HepG2 (cell line): ENCODE data around the gene MEAF6. TPM values are rescaled to one million over a fixed set of nuclear protein-coding genes. Genes with fewer than 3 reads are reported as not detected.

Experiments
- ATF4 ChIP-seq, 2 experiments: fragments of 450-650 bp in 1 of 2; sonication (generic) in 1 of 2; formaldehyde crosslinking; IDR thresholded peaks; 2 replicates each; pipeline versions ENCODE4 v1.5.0 to v1.8.0; 2020 to 2022; ENCODE audit warnings: mild to moderate bottlenecking in 1 of 2, missing genetic modification reagents in 1 of 2
- DNMT1 ChIP-seq: sonication (generic); formaldehyde crosslinking; IDR thresholded peaks from 2 replicates; pipeline ENCODE4 v1.5.1; 2020; ENCODE audit warnings: mild to moderate bottlenecking, missing genetic modification reagents
- ETS1 ChIP-seq: sonication (generic); formaldehyde crosslinking; IDR thresholded peaks from 2 replicates; pipeline ENCODE4 v1.4.0; 2020; ENCODE audit warnings: missing genetic modification reagents
- FOXO1 ChIP-seq: sonication (generic); formaldehyde crosslinking; IDR thresholded peaks from 2 replicates; pipeline ENCODE4 v1.4.0; 2020; ENCODE audit warnings: missing genetic modification reagents
- IKZF1 ChIP-seq: fragments of 450-650 bp; IDR thresholded peaks from 2 replicates; pipeline ENCODE4 v1.7.1; 2016
- NKX3-1 ChIP-seq: sonication (generic); formaldehyde crosslinking; IDR thresholded peaks from 2 replicates; pipeline ENCODE4 v1.5.0; 2020; ENCODE audit warnings: missing genetic modification reagents
- NONO ChIP-seq, 2 experiments: fragments of 450-650 bp in 1 of 2; sonication (generic) in 1 of 2; formaldehyde crosslinking in 1 of 2; IDR thresholded peaks in 1 of 2; conservative IDR thresholded peaks in 1 of 2; 2 replicates each; pipeline versions ENCODE4 v1.6.1 to v1.8.0; 2017 to 2022; ENCODE audit warnings: mild to moderate bottlenecking in 1 of 2, missing genetic modification reagents in 1 of 2, moderate library complexity in 1 of 2
- PHF20 ChIP-seq: sonication (generic); formaldehyde crosslinking; IDR thresholded peaks from 2 replicates; pipeline ENCODE4 v1.5.0; 2020; ENCODE audit warnings: mild to moderate bottlenecking, missing genetic modification reagents
- SMYD3 ChIP-seq: sonication (generic); formaldehyde crosslinking; IDR thresholded peaks from 2 replicates; pipeline ENCODE4 v1.8.1; 2023; ENCODE audit warnings: mild to moderate bottlenecking, missing genetic modification reagents
- TBX3 ChIP-seq: fragments of 450-650 bp; IDR thresholded peaks from 2 replicates; pipeline ENCODE4 v1.6.1; 2017; ENCODE audit warnings: antibody characterized with exemption, mild to moderate bottlenecking, inconsistent platforms, borderline replicate concordance
- TEAD2 ChIP-seq: sonication (generic); formaldehyde crosslinking; IDR thresholded peaks from 2 replicates; pipeline ENCODE4 v1.9.0; 2021; ENCODE audit warnings: missing genetic modification reagents
- XRCC5 ChIP-seq: fragments of 200-400 bp; formaldehyde crosslinking; optimal IDR thresholded peaks from 2 replicates; pipeline ENCODE3; 2017; ENCODE audit warnings: mild to moderate bottlenecking, low read length
- ZNF138 ChIP-seq: sonication (generic); formaldehyde crosslinking; IDR thresholded peaks from 2 replicates; pipeline ENCODE4 v1.5.0; 2020; ENCODE audit warnings: mild to moderate bottlenecking, low read depth, missing genetic modification reagents
- ZNF703 ChIP-seq: sonication (generic); formaldehyde crosslinking; IDR thresholded peaks from 2 replicates; pipeline ENCODE4 v1.5.1; 2020; ENCODE audit warnings: missing genetic modification reagents, mild to moderate bottlenecking, moderate library complexity, borderline replicate concordance
- ZNF724P ChIP-seq: sonication (generic); formaldehyde crosslinking; IDR thresholded peaks from 2 replicates; pipeline ENCODE4 v1.8.0; 2022; ENCODE audit warnings: missing genetic modification reagents, borderline replicate concordance
- ZNF788 ChIP-seq: sonication (generic); formaldehyde crosslinking; IDR thresholded peaks from 2 replicates; pipeline ENCODE4 v1.5.0; 2020; ENCODE audit warnings: mild to moderate bottlenecking, missing genetic modification reagents, borderline replicate concordance
- polyA plus RNA-seq, 8 experiments: library from polyadenylated mRNA; depleted of rRNA in 3 of 8; stranded (reverse) in 7 of 8; unstranded in 1 of 8; fragments of >200 nt; fragmentation: Illumina TruSeq in 4 of 8; extraction: Trizol in 4 of 8; gene quantifications; 2 replicates each; pipeline versions ENCODE4 v1.2.1 to v1.2.3, GENCODE V29; 2011 to 2016; ENCODE audit warnings: low read depth in 4 of 8, missing spikeins in 1 of 8, mixed read lengths in 1 of 8; ENCODE audit not compliant: insufficient read depth in 1 of 8
- total RNA-seq, 5 experiments: library from RNA; depleted of rRNA; stranded (reverse); fragments of >200 nt; fragmentation: Illumina TruSeq; extraction: Trizol; gene quantifications; 2 replicates each; pipeline ENCODE4 v1.2.3, GENCODE V29; 2016; ENCODE audit warnings: low read depth in 1 of 5
- TF ChIP-seq, protein P1 (sequence below): sonication (generic); formaldehyde crosslinking; IDR thresholded peaks from 2 replicates; pipeline ENCODE4 v1.5.0; 2020; ENCODE audit warnings: mild to moderate bottlenecking, missing genetic modification reagents, borderline replicate concordance
- TF ChIP-seq, protein P2 (sequence below): sonication (generic); formaldehyde crosslinking; IDR thresholded peaks from 2 replicates; pipeline ENCODE4 v1.4.0; 2020; ENCODE audit warnings: missing genetic modification reagents
- TF ChIP-seq, protein P3 (sequence below): sonication (generic); formaldehyde crosslinking; IDR thresholded peaks from 2 replicates; pipeline ENCODE4 v1.5.0; 2020; ENCODE audit warnings: missing genetic modification reagents

MEAF6 gene
- total and polyA plus RNA-seq, 2 of the 13 experiments (the other 11 are each of a cell fraction or from before 2014, with no cell fraction given): 29.5 to 45.6 TPM

DNA sequence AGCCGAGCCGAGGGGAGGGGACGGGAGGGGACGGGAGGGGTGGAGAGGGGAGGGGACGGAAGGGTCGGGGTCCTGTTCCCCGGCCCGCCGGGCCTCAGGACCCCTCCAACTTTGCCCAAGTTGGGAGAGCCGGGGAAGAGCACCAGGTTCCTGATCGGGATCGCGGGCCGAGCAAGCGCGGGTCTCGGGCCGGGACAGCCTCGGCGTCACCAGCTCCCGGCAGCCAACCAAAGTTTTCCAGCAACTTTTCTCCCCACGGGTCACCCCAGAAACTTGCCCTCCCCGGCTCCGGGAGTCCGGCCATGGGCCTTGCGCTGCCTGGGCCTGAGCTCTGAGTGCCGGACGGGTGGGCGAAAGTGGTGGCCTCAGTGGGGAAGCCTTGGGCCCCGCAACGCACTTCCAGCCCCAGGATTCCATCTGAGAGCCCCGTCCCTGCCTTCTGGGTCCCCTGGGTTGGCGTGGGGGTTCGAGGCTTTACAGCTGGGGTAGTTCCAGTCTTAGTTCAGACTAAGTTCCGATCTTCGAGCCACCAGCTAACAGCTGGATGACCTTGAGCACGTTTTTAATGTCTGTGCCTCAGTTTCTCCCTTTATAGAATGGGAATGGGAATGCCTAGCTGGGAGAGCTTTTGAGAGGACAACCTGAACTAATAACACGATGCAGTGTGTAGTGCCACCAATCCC is 39.7 kb downstream of the MEAF6 start (continued):
- TF ChIP-seq NKX3-1 (CRISPR knock-in tag) (no peak), SMYD3 (no peak), TBX3 (no peak), ZNF788 (CRISPR knock-in tag) (no peak), ZNF724P (no peak), ZNF703 (CRISPR knock-in tag) (no peak), ZNF138 (CRISPR knock-in tag) (no peak), XRCC5 (no peak), ETS1 (CRISPR knock-in tag) (peak; percentile 36; the same call in 1 of the 2 replicates), PHF20 (CRISPR knock-in tag) (0 out of 2 replicates have a peak, but pooled peaks have one; percentile 7), ATF4 (CRISPR knock-in tag; IDR thresholded peaks at IDR 0.05) (no peak), FOXO1 (CRISPR knock-in tag) (no peak), NONO (IDR thresholded peaks at IDR 0.05) (no peak), NONO (CRISPR knock-in tag; conservative IDR thresholded peaks at IDR 0.05) (peak; percentile 63; the same call in 1 of the 2 replicates), DNMT1 (no peak), TEAD2 (CRISPR knock-in tag) (no peak), IKZF1 (no peak)
- TF ChIP-seq, protein P1, sequence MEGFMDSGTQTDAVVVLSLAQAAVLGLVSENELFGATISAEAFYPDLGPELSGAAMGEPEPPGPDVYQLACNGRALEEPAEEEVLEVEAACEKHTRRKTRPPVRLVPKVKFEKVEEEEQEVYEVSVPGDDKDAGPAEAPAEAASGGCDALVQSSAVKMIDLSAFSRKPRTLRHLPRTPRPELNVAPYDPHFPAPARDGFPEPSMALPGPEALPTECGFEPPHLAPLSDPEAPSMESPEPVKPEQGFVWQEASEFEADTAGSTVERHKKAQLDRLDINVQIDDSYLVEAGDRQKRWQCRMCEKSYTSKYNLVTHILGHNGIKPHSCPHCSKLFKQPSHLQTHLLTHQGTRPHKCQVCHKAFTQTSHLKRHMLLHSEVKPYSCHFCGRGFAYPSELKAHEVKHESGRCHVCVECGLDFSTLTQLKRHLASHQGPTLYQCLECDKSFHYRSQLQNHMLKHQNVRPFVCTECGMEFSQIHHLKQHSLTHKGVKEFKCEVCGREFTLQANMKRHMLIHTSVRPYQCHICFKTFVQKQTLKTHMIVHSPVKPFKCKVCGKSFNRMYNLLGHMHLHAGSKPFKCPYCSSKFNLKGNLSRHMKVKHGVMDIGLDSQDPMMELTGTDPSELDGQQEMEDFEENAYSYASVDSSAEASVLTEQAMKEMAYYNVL (CRISPR knock-in tag): no peak
- TF ChIP-seq, protein P2, sequence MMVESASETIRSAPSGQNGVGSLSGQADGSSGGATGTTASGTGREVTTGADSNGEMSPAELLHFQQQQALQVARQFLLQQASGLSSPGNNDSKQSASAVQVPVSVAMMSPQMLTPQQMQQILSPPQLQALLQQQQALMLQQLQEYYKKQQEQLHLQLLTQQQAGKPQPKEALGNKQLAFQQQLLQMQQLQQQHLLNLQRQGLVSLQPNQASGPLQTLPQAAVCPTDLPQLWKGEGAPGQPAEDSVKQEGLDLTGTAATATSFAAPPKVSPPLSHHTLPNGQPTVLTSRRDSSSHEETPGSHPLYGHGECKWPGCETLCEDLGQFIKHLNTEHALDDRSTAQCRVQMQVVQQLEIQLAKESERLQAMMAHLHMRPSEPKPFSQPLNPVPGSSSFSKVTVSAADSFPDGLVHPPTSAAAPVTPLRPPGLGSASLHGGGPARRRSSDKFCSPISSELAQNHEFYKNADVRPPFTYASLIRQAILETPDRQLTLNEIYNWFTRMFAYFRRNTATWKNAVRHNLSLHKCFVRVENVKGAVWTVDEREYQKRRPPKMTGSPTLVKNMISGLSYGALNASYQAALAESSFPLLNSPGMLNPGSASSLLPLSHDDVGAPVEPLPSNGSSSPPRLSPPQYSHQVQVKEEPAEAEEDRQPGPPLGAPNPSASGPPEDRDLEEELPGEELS (CRISPR knock-in tag): no peak
- TF ChIP-seq, protein P3, sequence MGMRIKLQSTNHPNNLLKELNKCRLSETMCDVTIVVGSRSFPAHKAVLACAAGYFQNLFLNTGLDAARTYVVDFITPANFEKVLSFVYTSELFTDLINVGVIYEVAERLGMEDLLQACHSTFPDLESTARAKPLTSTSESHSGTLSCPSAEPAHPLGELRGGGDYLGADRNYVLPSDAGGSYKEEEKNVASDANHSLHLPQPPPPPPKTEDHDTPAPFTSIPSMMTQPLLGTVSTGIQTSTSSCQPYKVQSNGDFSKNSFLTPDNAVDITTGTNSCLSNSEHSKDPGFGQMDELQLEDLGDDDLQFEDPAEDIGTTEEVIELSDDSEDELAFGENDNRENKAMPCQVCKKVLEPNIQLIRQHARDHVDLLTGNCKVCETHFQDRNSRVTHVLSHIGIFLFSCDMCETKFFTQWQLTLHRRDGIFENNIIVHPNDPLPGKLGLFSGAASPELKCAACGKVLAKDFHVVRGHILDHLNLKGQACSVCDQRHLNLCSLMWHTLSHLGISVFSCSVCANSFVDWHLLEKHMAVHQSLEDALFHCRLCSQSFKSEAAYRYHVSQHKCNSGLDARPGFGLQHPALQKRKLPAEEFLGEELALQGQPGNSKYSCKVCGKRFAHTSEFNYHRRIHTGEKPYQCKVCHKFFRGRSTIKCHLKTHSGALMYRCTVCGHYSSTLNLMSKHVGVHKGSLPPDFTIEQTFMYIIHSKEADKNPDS: no peak
